ENCODE data around the gene HHEX. TPM values are rescaled to one million over a fixed set of nuclear protein-coding genes. Genes with fewer than 3 reads are reported as not detected.

HHEX gene
- total RNA-seq, 1 donor from 2014 or later: 0.19 TPM

DNA sequence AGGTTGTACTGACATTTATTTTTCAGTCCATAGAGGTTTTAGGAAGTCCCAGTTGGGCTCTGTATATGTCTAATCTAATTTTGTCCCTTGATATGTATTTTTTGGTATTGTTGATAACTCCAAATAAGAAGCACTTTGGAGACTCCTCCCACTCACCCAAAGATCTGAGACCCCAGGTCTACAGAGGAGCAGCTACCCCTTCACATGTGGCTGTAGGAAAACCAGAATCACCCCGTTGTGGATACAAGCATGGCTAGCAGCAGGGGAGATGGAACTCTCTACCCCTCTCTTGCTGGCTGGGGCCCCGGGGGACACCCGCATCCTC lies 9.4 kb downstream of the HHEX start:
- H3K27ac Mint-ChIP-seq: no peak overlapping the region
- H3K27me3 Mint-ChIP-seq: peaks cover 80% of the 10 kb centered on the region
- H3K36me3 Mint-ChIP-seq (ENCODE audit: low read depth): no peaks in the 10 kb centered on the region
- intact Hi-C loops (cut with micrococcal nuclease): no loop called here
- no peaks in the 10 kb centered on the region for H3K9me3 Mint-ChIP-seq
- peaks cover 23% of the 10 kb centered on the region for H3K4me1 Mint-ChIP-seq
- peak overlapping the region; percentile 86 for H3K4me3 Mint-ChIP-seq
- DNase-seq: no peak

DNA sequence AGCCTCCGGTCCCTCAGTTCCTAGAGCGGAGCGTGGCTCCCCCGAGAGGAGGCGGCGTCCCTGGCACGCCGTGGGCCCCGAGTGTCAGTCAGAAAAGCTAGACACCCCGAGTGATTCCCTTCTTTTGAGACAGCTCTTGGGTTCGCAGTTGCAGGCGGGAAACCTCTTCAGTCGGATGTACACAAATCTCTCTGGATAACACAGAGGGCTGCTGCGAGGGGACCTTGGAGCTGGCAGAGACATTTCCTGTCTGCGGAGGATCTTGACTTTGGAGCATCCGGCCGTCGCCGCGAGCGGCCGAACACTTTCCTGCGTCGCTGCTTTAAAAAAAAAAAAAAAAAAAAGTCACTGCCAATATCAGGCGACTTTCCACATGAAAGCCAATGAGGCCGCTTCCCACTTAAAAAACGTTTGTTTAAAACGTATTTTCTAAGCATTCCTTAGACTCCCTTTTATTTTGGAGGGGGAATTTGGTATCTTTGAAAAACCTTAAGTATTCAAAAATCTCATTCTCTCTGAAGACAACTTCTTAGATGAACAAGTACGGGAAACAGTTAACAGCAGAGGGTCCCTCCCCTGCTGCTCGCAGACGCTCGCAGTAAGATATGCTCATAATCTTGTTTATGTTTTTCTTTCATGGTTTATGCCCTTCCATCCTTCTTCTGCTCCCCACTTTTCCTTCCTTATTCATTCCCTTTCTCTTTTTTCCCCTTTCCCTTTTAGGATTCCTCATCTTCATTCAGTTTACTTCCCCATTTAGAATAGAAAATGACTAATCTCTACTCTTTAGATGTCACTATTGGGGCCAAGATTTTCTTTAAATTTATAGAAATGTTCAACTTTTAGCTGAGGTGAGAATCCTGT lies 10.0 kb downstream of the HHEX start:
- peak; percentile 79 for DNase-seq
- intact Hi-C loops (cut with micrococcal nuclease): no loop called here
- Mint-ChIP-seq H3K27me3 (peaks cover 76% of the 10 kb centered on the region), H3K9me3 (no peaks in the 10 kb centered on the region), H3K27ac (no peak overlapping the region), H3K4me1 (peaks cover 23% of the 10 kb centered on the region), H3K4me3 (peak overlapping the region; percentile 86), H3K36me3 (ENCODE audit: low read depth) (no peaks in the 10 kb centered on the region)

DNA sequence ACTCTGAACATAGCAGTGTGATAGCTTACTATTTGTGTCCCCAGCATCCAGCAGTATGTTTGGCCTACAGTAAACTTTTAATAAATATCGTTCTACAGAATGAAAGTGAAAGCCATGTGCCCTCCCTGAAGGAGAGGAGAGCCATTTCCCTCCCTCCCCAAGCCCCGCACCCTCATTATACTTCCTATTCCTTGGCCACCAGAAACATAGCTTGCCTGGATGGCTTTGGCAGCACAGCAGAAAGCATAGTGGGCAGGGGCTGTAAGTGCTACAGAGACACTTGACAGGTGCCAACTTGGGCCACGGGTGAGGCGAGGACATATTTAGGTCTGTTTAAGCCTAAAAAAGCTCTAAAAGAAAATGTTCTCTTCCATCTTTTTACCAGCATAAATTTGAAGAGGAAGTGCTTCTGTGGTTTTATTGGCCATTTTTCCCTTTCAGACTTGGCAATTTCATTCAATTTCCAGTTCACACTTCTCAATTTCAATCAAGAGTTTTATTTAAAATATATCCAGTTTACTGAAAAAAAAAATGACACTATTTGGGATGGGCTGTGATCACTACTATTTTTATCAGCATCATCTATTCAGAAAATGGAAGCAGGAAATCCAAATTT lies 12.7 kb downstream of the HHEX start:
- no peaks in the 10 kb centered on the region for H3K9me3 Mint-ChIP-seq
- H3K36me3 Mint-ChIP-seq (ENCODE audit: low read depth): no peaks in the 10 kb centered on the region
- no peak overlapping the region for H3K27ac Mint-ChIP-seq
- no peak for DNase-seq
- intact Hi-C loops (cut with micrococcal nuclease): no loop called here
- peak overlapping the region; percentile 12 for H3K4me3 Mint-ChIP-seq
- peaks cover 23% of the 10 kb centered on the region for H3K4me1 Mint-ChIP-seq
- peaks cover 61% of the 10 kb centered on the region for H3K27me3 Mint-ChIP-seq

DNA sequence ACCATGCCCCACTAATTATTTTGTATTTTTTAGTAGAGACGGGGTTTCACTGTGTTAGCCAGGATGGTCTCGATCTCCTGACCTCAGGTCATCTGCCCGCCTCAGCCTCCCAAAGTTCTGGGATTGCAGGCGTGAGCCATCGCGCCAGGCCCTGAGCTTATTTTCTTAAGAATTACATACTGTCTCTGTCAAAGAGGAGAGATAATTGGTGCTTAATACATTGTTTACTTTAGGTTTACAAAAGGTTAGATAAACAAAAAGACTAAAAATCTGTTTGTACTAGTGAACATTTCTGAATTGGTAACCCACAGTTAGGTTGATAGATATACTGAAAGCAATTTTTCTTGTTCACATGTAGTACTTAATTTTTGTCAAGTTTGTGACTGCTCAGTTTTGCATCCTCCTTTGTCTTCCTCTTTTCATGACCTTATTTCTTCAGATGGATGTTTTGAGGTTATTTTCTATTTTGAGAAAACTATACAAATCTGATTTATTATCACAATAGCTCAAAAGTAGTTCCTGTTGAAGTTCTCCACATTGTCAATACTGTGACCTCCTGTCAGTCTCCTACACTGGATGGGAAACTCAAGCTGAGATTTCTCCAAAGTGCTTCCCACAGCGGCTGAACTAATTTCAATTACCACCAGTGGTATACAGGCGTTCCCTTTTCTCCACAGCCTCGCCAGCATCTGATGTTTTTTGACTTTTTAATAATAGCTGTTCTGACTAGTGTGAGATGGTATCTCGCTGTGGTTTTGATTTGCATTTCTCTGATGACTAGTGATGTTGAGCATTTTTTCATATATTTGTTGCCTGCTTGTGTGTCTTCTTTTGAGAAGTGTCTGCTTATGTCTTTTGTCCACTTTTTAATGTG lies 22.5 kb downstream of the HHEX start:
- no peak for DNase-seq
- Mint-ChIP-seq H3K27me3 (peaks cover 25% of the 10 kb centered on the region), H3K9me3 (no peaks in the 10 kb centered on the region), H3K36me3 (ENCODE audit: low read depth) (no peaks in the 10 kb centered on the region), H3K27ac (no peak overlapping the region), H3K4me3 (no peak overlapping the region), H3K4me1 (peaks cover 1% of the 10 kb centered on the region)
- intact Hi-C loops (cut with micrococcal nuclease): no loop called here

DNA sequence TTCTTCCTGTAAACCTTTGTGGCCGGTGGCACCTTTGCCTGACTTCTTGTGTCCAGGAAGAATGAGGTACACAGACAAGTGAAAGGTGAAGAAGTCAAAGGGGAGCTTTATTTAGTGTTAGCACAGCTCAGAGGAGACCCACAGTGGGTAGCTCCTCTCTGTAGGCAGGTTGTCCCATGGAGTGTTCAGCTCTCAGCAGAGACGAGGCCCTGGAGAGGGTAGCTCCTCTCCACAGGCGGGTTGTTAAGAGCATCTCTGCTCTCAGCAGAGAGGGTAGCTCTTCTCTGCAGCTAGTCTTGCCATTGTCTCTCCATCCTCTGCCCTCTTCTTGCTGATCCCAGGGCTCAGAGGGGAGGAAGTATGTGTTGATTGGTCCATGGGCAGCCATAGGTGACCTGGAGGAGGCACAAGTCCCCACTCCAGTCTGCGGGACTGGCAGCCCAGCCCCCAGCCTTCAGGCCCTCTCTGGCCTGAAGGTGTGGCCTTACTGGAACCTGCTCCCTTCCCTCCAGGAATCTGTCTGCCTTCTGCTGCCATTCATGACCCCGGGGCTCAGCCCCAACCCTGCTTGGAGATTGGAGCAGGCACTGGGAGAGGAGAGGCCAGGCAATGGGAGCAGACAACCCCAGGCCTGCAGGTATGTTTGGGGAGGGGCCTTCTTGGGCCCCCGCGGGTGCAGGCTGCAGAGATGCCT lies 24.5 kb downstream of the HHEX start:
- intact Hi-C loops (cut with micrococcal nuclease): no loop called here
- no peaks in the 10 kb centered on the region for H3K36me3 Mint-ChIP-seq (ENCODE audit: low read depth)
- peaks cover 24% of the 10 kb centered on the region for H3K27me3 Mint-ChIP-seq
- H3K4me1 Mint-ChIP-seq: peaks cover 1% of the 10 kb centered on the region
- H3K27ac Mint-ChIP-seq: no peak overlapping the region
- no peaks in the 10 kb centered on the region for H3K9me3 Mint-ChIP-seq
- no peak for DNase-seq
- no peak overlapping the region for H3K4me3 Mint-ChIP-seq

DNA sequence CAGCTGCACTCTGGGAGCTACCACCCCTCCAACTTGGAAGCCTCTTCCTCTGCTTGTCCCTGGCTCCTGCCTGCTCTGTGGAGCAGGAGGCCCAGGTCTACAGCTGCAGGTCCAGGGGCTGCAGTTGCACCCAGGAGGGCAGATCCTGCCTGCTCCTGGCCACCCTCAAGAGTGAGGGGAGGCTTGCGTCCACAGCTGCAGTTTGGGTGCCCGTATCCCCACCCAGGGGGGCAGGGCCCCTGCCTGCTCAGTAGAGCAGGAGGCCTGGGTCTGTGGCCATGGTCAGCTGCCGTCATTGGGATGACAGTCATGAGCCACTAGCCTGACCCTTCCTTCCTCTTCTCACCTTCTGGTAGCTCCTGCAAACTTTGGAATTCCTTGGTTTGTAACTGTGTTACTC lies 25.1 kb downstream of the HHEX start:
- no peak overlapping the region for H3K27ac Mint-ChIP-seq
- no peaks in the 10 kb centered on the region for H3K9me3 Mint-ChIP-seq
- H3K36me3 Mint-ChIP-seq (ENCODE audit: low read depth): no peaks in the 10 kb centered on the region
- H3K27me3 Mint-ChIP-seq: peaks cover 26% of the 10 kb centered on the region
- no peak for DNase-seq
- peaks cover 1% of the 10 kb centered on the region for H3K4me1 Mint-ChIP-seq
- H3K4me3 Mint-ChIP-seq: no peak overlapping the region
- intact Hi-C loops (cut with micrococcal nuclease): no loop called here

DNA sequence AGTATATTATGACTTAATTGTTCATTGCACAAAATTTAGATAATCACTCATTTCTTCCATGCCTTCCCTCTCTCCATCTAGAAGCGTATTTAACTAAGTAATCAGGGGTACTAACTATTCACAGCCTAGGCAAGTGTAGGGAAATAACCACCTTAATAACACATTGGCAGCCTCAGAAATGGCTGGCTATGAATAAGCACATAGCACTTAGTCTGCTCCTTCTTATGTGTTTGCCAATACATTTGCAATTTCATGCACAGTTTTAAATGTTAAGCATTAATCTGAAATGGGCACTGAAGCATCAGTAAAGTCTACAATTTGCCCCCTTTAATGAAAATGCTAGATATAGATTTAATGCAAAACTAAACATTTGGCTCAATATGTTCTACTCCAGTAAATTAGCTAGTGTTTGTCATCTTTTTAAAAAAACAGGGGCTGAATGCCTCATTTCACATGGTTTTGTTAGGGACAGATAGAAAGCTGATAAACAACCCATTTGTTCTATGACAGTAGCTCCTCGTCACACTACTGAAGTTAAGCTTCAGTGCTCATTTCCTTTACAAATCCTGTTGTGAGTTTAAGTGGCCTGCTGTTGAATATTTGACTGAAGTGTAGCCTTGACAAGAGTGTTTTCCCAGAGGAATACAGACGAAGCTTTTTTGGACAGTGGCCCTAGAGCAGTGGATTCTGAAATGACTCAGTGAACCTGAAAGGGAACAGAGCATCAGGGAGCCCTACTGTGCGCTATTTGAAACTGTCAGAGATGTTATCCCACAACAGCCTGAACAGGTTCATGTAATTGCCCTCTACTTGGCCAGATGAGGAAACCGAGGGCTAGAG lies 30.5 kb downstream of the HHEX start:
- H3K9me3 Mint-ChIP-seq: no peaks in the 10 kb centered on the region
- H3K4me3 Mint-ChIP-seq: no peak overlapping the region
- H3K4me1 Mint-ChIP-seq: no peaks in the 10 kb centered on the region
- no peak for DNase-seq
- no peak overlapping the region for H3K27ac Mint-ChIP-seq
- intact Hi-C loops (cut with micrococcal nuclease): no loop called here
- H3K27me3 Mint-ChIP-seq: peaks cover 19% of the 10 kb centered on the region
- no peaks in the 10 kb centered on the region for H3K36me3 Mint-ChIP-seq (ENCODE audit: low read depth)

DNA sequence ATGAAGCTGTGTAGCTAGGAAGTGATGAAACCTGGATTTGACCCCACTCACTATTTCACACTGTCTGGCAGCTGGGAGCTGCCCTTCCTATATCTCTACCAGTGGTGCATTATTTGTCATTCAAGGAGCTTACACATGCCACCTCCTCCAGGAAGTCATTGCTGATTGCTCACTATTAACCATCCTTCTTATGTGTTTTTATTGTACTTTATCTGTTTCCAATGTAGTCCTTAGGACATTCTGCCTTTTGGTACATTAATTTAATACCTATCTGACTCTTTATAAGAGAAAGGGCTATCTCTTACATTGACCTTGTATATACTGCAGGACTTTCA lies 31.0 kb downstream of the HHEX start:
- intact Hi-C loops (cut with micrococcal nuclease): no loop called here
- Mint-ChIP-seq H3K27me3 (peaks cover 18% of the 10 kb centered on the region), H3K27ac (no peak overlapping the region), H3K4me1 (no peaks in the 10 kb centered on the region), H3K9me3 (no peaks in the 10 kb centered on the region), H3K36me3 (ENCODE audit: low read depth) (no peaks in the 10 kb centered on the region), H3K4me3 (no peak overlapping the region)
- no peak for DNase-seq

DNA sequence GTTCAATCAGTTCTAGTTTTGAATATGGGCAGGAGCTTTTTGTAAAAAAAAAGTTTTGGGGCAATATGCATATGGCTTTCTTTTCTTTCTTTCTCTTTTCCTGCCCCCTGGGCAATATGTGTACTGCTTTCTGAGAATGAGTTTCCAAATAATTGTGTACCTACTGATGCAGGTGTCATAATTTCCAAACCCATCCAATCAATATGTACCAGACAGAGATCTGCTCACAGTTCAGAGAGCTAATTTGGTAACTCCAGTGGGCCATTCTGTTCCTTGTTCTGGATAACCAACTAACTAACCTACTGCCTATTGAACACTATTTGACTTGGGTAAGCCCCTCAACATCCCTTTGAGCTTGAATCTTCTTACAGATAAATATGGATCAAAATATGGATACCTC lies 32.6 kb downstream of the HHEX start:
- intact Hi-C loops (cut with micrococcal nuclease): no loop called here
- DNase-seq: no peak
- no peak overlapping the region for H3K27ac Mint-ChIP-seq

DNA sequence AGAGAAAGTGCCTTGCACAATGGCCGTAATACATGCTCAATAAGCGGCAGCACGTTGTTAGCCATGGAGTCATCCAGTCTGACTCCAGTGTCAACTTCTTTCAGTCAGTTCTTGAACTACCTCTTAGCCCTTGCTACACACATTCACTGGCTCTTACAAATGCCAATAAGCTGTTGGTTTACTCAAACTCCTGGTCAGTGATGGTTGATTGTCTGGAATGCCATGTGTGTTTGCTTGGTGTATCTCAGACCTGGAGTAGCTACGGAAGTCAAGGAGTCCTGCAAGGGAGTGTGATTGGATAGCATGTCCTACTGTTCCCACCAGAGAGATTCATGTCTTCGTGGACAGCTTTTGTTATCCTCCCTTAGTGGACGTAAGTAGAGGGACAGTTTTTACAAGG lies 37.4 kb downstream of the HHEX start:
- no peaks in the 10 kb centered on the region for H3K4me1 Mint-ChIP-seq
- H3K27ac Mint-ChIP-seq: no peak overlapping the region
- H3K4me3 Mint-ChIP-seq: no peak overlapping the region
- peaks cover 23% of the 10 kb centered on the region for H3K27me3 Mint-ChIP-seq
- intact Hi-C loops (cut with micrococcal nuclease): no loop called here
- no peaks in the 10 kb centered on the region for H3K9me3 Mint-ChIP-seq
- no peak for DNase-seq
- no peaks in the 10 kb centered on the region for H3K36me3 Mint-ChIP-seq (ENCODE audit: low read depth)

More for the DNA sequence above, 32.6 kb downstream of the HHEX start:
- H3K4me1 Mint-ChIP-seq: no peaks in the 10 kb centered on the region
- peaks cover 21% of the 10 kb centered on the region for H3K27me3 Mint-ChIP-seq
- H3K36me3 Mint-ChIP-seq (ENCODE audit: low read depth): no peaks in the 10 kb centered on the region
- no peak overlapping the region for H3K4me3 Mint-ChIP-seq
- H3K9me3 Mint-ChIP-seq: no peaks in the 10 kb centered on the region

DNA sequence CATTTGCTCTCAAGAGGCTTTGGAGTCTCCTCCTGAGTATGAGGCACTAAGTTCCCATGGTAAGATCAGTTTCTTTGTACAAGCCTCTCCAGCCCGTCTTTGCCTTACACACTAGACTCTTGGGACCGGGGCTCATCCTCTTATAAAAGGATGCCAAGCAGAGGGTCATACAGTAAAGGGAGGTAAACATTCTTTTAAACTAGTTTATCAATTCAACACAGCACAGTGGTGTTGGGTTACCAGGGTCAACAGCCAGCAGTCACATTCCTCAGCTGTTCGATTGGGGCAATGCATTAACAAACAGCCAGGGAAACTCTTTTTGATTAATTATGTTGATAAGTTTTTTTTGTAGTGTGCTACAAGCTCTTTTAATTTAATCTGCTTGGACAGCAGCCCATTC lies 37.8 kb downstream of the HHEX start:
- no peak for DNase-seq
- H3K36me3 Mint-ChIP-seq (ENCODE audit: low read depth): no peaks in the 10 kb centered on the region
- H3K4me1 Mint-ChIP-seq: no peaks in the 10 kb centered on the region
- H3K27ac Mint-ChIP-seq: no peak overlapping the region
- H3K4me3 Mint-ChIP-seq: no peak overlapping the region
- intact Hi-C loops (cut with micrococcal nuclease): no loop called here
- no peaks in the 10 kb centered on the region for H3K9me3 Mint-ChIP-seq
- peaks cover 23% of the 10 kb centered on the region for H3K27me3 Mint-ChIP-seq

DNA sequence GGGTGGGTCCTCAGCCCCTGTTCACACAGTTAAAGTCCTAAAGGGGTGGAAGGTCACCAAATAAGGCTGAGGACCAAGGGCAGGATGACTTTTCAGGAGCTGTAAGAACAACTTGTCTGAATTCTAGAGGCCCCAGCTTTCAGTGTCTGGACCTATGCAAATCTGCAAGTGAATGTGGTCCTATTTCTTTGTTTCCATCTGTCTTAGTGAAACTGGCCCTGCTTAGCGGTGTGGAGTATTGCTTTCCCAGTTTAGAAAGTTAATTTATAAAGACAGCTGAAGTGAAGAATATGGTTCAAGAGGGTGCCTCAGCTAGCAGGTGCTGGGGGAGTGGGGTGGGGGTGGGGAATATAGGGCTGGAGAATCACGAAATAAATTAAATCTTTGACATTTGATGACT lies 40.1 kb downstream of the HHEX start:
- no peak for DNase-seq
- Mint-ChIP-seq H3K4me1 (no peaks in the 10 kb centered on the region), H3K27ac (no peak overlapping the region), H3K9me3 (no peaks in the 10 kb centered on the region), H3K27me3 (peaks cover 21% of the 10 kb centered on the region), H3K36me3 (ENCODE audit: low read depth) (no peaks in the 10 kb centered on the region), H3K4me3 (no peak overlapping the region)
- intact Hi-C loops (cut with micrococcal nuclease): no loop called here

DNA sequence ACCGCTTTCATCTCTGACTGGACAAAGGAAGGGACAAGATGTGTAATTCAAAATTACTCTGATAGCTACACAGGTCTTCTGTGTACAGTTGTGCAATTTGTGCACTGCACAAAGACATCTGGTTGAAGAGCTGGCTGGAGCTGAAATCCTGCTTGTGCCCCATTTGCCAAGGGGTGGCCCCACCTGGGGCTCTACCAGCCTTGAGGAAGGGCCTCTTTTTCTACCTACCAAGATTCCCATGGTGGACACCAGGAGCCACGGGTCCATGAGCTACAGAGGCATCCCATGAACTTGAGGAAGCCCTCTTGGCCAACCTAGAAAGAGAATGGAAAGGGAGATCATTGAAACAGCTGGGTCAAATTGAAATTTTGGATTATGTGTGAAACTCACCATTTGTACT lies 43.2 kb downstream of the HHEX start:
- no peaks in the 10 kb centered on the region for H3K9me3 Mint-ChIP-seq
- H3K4me1 Mint-ChIP-seq: no peaks in the 10 kb centered on the region
- no peak for DNase-seq
- intact Hi-C loops (cut with micrococcal nuclease): no loop called here
- H3K4me3 Mint-ChIP-seq: no peak overlapping the region
- H3K27me3 Mint-ChIP-seq: peaks cover 12% of the 10 kb centered on the region
- H3K27ac Mint-ChIP-seq: no peak overlapping the region
- H3K36me3 Mint-ChIP-seq (ENCODE audit: low read depth): no peaks in the 10 kb centered on the region

Data from activated CD4-positive, alpha-beta T cell treated with anti-CD3 and anti-CD28 coated beads, Interleukin-2, amount 10 ng/mL, durations not matched to agents 24 days and 14 days (primary cell).